ENCODE data around the gene PCDHGA9.
A peak's percentile ranks its signal among the peaks of the same experiment; 100 is the strongest.
"Not testable (repeated sequence)": the region's sequence is repeated elsewhere in the genome, so short reads cannot be mapped to it uniquely, and the experiment has no call there.

Gene PCDHGA9

GRCh38 chr5:141417494-141418172, 15.1 kb downstream of the PCDHGA9 start, which contains the start of gene PCDHGB7:
Gene PCDHGB7, plus strand, starts transcription at chr5:141417677. Its CDS starts 183 bp downstream, at chr5:141417860.
- peaks cover 89% of the 10 kb centered on the region for H3K27me3 Mint-ChIP-seq
- H3K36me3 Mint-ChIP-seq (ENCODE audit: low read depth) = peaks cover 34% of the 10 kb centered on the region
- peaks cover 30% of the 10 kb centered on the region for H3K9me3 Mint-ChIP-seq
- H3K27ac Mint-ChIP-seq = peak within 1 kb of the TSS; percentile 55
- peaks cover 32% of the 10 kb centered on the region for H3K4me1 Mint-ChIP-seq (ENCODE audit: low read depth)
- peak within 1 kb of the TSS; percentile 74 for H3K4me3 Mint-ChIP-seq

GRCh38 chr5:141419074-141419880, 16.7 kb downstream of the PCDHGA9 start:
- H3K27me3 Mint-ChIP-seq = peaks cover 85% of the 10 kb centered on the region
- H3K9me3 Mint-ChIP-seq = peaks cover 34% of the 10 kb centered on the region
- H3K36me3 Mint-ChIP-seq (ENCODE audit: low read depth) = peaks cover 33% of the 10 kb centered on the region
- peaks cover 22% of the 10 kb centered on the region for H3K4me1 Mint-ChIP-seq (ENCODE audit: low read depth)
- no peak overlapping the region for H3K27ac Mint-ChIP-seq
- no peak overlapping the region for H3K4me3 Mint-ChIP-seq

GRCh38 chr5:141420855-141421488, 18.4 kb downstream of the PCDHGA9 start, which contains the start of gene PCDHGA11:
Gene PCDHGA11, plus strand, starts transcription at chr5:141421051. Its CDS starts 177 bp downstream, at chr5:141421228.
- peaks cover 15% of the 10 kb centered on the region for H3K4me1 Mint-ChIP-seq (ENCODE audit: low read depth)
- H3K27ac Mint-ChIP-seq = peak within 1 kb of the TSS; percentile 63
- peak within 1 kb of the TSS; percentile 81 for H3K4me3 Mint-ChIP-seq
- H3K9me3 Mint-ChIP-seq = peaks cover 34% of the 10 kb centered on the region
- H3K27me3 Mint-ChIP-seq = peaks cover 88% of the 10 kb centered on the region
- H3K36me3 Mint-ChIP-seq (ENCODE audit: low read depth) = peaks cover 29% of the 10 kb centered on the region

- peaks cover 29% of the 10 kb centered on the region for H3K36me3 Mint-ChIP-seq (ENCODE audit: low read depth)
- peaks cover 88% of the 10 kb centered on the region for H3K27me3 Mint-ChIP-seq
- H3K27ac Mint-ChIP-seq = peak overlapping the region; percentile 52
- peak overlapping the region; percentile 81 for H3K4me3 Mint-ChIP-seq
- peaks cover 34% of the 10 kb centered on the region for H3K9me3 Mint-ChIP-seq
- H3K4me1 Mint-ChIP-seq (ENCODE audit: low read depth) = peaks cover 15% of the 10 kb centered on the region
These were observed 18.9 kb downstream of the PCDHGA9 start for GRCh38 chr5:141421489-141421855.

GRCh38 chr5:141422742-141423291, 20.2 kb downstream of the PCDHGA9 start:
- peaks cover 88% of the 10 kb centered on the region for H3K27me3 Mint-ChIP-seq
- no peak overlapping the region for H3K27ac Mint-ChIP-seq
- peaks cover 14% of the 10 kb centered on the region for H3K4me1 Mint-ChIP-seq (ENCODE audit: low read depth)
- H3K36me3 Mint-ChIP-seq (ENCODE audit: low read depth) = peaks cover 28% of the 10 kb centered on the region
- H3K9me3 Mint-ChIP-seq = peaks cover 33% of the 10 kb centered on the region
- H3K4me3 Mint-ChIP-seq = no peak overlapping the region

- Mint-ChIP-seq H3K9me3 (peaks cover 24% of the 10 kb centered on the region), H3K36me3 (ENCODE audit: low read depth) (peaks cover 25% of the 10 kb centered on the region), H3K4me1 (ENCODE audit: low read depth) (peaks cover 10% of the 10 kb centered on the region), H3K27ac (no peak overlapping the region), H3K27me3 (peaks cover 76% of the 10 kb centered on the region), H3K4me3 (no peak overlapping the region)
These were observed 25.3 kb downstream of the PCDHGA9 start for GRCh38 chr5:141427783-141428426.

- Mint-ChIP-seq H3K4me1 (ENCODE audit: low read depth) (peaks cover 10% of the 10 kb centered on the region), H3K27me3 (peaks cover 69% of the 10 kb centered on the region), H3K9me3 (peaks cover 26% of the 10 kb centered on the region), H3K4me3 (peak within 1 kb of the TSS; percentile 76), H3K36me3 (ENCODE audit: low read depth) (peaks cover 28% of the 10 kb centered on the region), H3K27ac (no peak within 1 kb of the TSS)
These were observed 27.9 kb downstream of the PCDHGA9 start, which contains the start of gene PCDHGA12 for GRCh38 chr5:141430332-141431113. Gene PCDHGA12, plus strand, starts transcription at chr5:141430507. Its CDS starts 253 bp downstream, at chr5:141430760.

GRCh38 chr5:141431286-141431685, 28.7 kb downstream of the PCDHGA9 start:
- peaks cover 10% of the 10 kb centered on the region for H3K4me1 Mint-ChIP-seq (ENCODE audit: low read depth)

GRCh38 chr5:141432308-141432707, 29.7 kb downstream of the PCDHGA9 start:
- not testable (repeated sequence) for H3K27ac Mint-ChIP-seq, H3K4me3 Mint-ChIP-seq
- Mint-ChIP-seq H3K4me1 (ENCODE audit: low read depth) (peaks cover 10% of the 10 kb centered on the region), H3K36me3 (ENCODE audit: low read depth) (peaks cover 28% of the 10 kb centered on the region), H3K27me3 (peaks cover 62% of the 10 kb centered on the region), H3K9me3 (peaks cover 26% of the 10 kb centered on the region)

More at GRCh38 chr5:141431286-141431685, 28.7 kb downstream of the PCDHGA9 start:
- peaks cover 28% of the 10 kb centered on the region for H3K36me3 Mint-ChIP-seq (ENCODE audit: low read depth)
- peak overlapping the region; percentile 76 for H3K4me3 Mint-ChIP-seq
- H3K9me3 Mint-ChIP-seq = peaks cover 26% of the 10 kb centered on the region
- no peak overlapping the region for H3K27ac Mint-ChIP-seq
- H3K27me3 Mint-ChIP-seq = peaks cover 63% of the 10 kb centered on the region

- H3K36me3 Mint-ChIP-seq (ENCODE audit: low read depth) = peaks cover 28% of the 10 kb centered on the region
- H3K9me3 Mint-ChIP-seq = peaks cover 26% of the 10 kb centered on the region
- not testable (repeated sequence) for H3K4me3 Mint-ChIP-seq, H3K27ac Mint-ChIP-seq
- H3K27me3 Mint-ChIP-seq = peaks cover 61% of the 10 kb centered on the region
- peaks cover 10% of the 10 kb centered on the region for H3K4me1 Mint-ChIP-seq (ENCODE audit: low read depth)
These were observed 30.1 kb downstream of the PCDHGA9 start for GRCh38 chr5:141432726-141433125.

GRCh38 chr5:141434006-141434405, 31.4 kb downstream of the PCDHGA9 start:
- peaks cover 23% of the 10 kb centered on the region for H3K36me3 Mint-ChIP-seq (ENCODE audit: low read depth)
- H3K27ac Mint-ChIP-seq = no peak overlapping the region
- no peak overlapping the region for H3K4me3 Mint-ChIP-seq
- H3K4me1 Mint-ChIP-seq (ENCODE audit: low read depth) = peaks cover 10% of the 10 kb centered on the region
- peaks cover 58% of the 10 kb centered on the region for H3K27me3 Mint-ChIP-seq
- peaks cover 23% of the 10 kb centered on the region for H3K9me3 Mint-ChIP-seq

- H3K36me3 Mint-ChIP-seq (ENCODE audit: low read depth) = peaks cover 8% of the 10 kb centered on the region
- H3K27ac Mint-ChIP-seq = no peak overlapping the region
- H3K27me3 Mint-ChIP-seq = peaks cover 42% of the 10 kb centered on the region
- H3K4me1 Mint-ChIP-seq (ENCODE audit: low read depth) = no peaks in the 10 kb centered on the region
- no peak overlapping the region for H3K4me3 Mint-ChIP-seq
- H3K9me3 Mint-ChIP-seq = peaks cover 9% of the 10 kb centered on the region
These were observed 34.6 kb downstream of the PCDHGA9 start for GRCh38 chr5:141437221-141437620.

GRCh38 chr5:141439411-141440141, 37.0 kb downstream of the PCDHGA9 start:
- Mint-ChIP-seq H3K27me3 (peaks cover 29% of the 10 kb centered on the region), H3K9me3 (peaks cover 4% of the 10 kb centered on the region), H3K36me3 (ENCODE audit: low read depth) (peaks cover 4% of the 10 kb centered on the region), H3K4me3 (no peak overlapping the region), H3K4me1 (ENCODE audit: low read depth) (no peaks in the 10 kb centered on the region), H3K27ac (no peak overlapping the region)

All from stimulated activated naive CD8-positive, alpha-beta T cell treated with anti-CD3 and anti-CD28 coated beads, Interleukin-15, Interleukin-2, amounts not matched to agents 100 ng/mL and 50 ng/mL, for 24 hours (primary cell).